GM18861 (cell line): ENCODE data around the gene SLX9.
"Not testable (repeated sequence)": the region's sequence is repeated elsewhere in the genome, so short reads cannot be mapped to it uniquely, and the experiment has no call there.

Experiments
- ATAC-seq: cut with Tn5 transposase; IDR thresholded peaks from one replicate; pipeline ENCODE4 v1.9.1; 2021; ENCODE audit not compliant: unreplicated experiment

The SLX9 gene

DNA sequence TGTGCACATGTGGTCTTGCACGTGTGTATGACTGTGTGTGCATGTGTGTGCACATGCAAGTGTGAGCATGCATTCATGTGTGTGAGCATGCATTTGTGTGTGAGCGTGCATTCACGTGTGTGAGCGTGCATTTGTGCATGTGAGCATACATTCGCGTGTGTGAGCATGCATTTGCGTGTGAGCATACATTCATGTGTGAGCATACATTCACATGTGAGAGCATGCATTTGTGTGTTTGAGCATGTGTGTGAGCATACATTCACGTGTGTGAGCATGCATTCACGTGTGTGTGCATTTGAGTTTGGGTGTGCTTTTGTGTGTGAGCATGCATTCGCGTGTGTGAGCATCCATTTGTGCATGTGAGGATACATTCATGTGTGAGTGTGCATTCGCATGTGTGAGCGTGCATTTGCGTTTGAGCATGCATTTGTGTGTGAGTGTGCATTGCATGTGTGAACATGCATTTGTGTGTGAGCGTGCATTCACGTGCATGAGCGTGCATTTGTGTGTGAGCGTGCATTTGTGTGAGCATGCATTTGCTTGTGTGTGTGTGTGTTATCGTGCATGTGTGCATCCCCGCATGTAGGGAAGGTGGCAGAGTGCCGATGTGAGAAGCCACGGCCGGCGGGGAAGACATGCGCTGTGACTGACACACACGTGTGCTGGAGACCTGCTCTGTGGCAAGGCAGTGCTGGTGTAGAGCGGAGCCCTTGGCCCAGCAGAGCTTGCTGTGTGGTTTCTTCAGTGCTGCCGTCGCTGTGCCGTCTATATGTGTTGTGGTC lies 37.4 kb upstream of the SLX9 start:
- no peak for ATAC-seq

- ATAC-seq, result no peak
Measured at GRCh38 chr21:44903050-44903685, 36.7 kb upstream of the SLX9 start.

DNA sequence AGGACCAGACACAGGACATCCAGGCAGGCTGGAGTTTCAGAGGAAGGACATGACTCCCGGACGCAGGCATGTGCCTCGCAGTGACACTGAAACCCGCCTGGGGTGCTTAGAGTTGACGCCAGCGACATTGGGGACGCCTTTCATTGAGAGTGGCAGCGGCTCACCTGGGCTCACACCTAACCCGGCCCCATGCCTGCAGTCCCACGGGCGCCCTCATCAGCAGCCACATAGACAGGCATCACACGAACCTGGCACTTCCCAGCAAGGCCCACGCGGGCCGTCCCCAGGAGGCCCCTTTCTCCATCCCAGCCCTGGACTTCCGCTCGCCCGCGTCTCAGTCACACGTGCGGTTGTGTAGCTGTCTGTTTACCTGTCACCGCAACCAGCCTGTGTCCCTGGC lies 36.1 kb upstream of the SLX9 start:
- no peak for ATAC-seq

DNA sequence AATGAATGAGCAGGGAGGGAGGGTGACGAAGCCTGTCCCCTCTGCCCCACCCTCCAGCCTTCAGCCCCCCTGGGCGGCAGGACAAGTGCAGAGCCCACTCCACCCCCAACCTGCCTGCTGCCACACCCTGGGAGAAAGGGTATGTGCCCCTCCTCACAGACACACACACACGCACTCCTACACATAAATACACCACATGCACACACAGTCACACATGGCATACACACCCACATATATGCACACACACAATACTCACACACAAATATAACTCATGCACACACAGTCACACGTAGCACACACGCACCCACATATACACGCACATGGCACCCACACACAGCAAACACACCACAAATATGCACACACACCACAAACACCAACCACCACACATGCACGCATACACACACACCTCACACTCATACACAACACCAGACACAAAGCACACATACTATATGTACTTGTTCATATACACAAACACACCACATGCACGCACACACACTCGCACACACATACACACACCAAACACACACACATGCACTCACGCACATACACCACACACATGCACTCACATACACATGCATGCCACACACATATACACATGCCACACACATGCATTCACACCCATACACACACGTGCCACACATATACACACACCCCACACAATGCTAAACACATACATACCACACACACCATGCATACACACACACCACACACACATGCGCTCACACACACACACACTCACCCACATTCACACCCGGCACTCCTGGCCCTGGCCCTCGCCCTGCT lies 35.5 kb upstream of the SLX9 start:
- ATAC-seq, result no peak

GRCh38 chr21:44905016-44905727 lies 34.7 kb upstream of the SLX9 start:
- ATAC-seq, result no peak

DNA sequence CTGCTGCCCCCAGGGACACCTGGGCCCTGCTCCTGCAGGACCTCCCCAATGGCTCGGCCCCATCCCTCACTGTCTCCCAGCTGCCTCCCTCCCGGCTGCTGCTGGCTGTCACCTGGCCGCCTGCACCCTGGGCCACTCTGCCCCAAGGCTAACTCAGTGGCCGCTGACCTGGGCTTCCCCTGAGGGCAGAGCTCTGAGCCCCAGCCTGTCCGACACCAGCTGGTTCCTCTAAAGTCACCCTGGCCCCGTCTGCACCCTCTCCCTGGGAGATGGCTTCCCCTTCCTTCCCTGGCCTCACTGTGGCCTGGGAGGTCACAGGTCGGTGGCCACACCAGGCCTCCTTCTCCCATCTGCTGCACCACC lies 34.1 kb upstream of the SLX9 start:
- ATAC-seq, result no peak

GRCh38 chr21:44907225-44907965 lies 32.4 kb upstream of the SLX9 start:
- no peak for ATAC-seq

GRCh38 chr21:44907966-44908895 lies 31.6 kb upstream of the SLX9 start:
- ATAC-seq, result no peak

- no peak for ATAC-seq
Measured at GRCh38 chr21:44908908-44909307, 30.9 kb upstream of the SLX9 start.

DNA sequence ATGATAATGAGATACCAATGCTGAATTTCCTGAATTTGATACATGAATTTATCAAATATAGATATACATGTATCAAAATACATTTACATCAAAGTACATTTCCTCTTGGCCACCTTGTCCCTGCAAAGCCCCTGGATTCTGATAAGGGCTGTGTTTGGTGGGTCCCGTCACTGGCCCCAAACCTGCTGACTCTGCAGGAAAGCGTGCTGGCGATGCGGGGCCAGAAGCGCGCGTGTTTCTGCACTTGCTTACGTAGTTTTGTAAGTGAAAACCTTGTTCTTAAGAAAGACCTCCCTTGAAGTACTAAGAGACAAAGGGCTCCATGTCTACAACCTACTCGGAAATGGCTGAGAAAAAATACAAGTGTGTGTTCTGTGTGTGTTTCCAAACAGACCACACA lies 30.1 kb upstream of the SLX9 start:
- no peak for ATAC-seq

GRCh38 chr21:44910229-44911067 lies 29.4 kb upstream of the SLX9 start:
- ATAC-seq, result no peak

GRCh38 chr21:44911068-44911383 lies 28.8 kb upstream of the SLX9 start:
- no peak for ATAC-seq

DNA sequence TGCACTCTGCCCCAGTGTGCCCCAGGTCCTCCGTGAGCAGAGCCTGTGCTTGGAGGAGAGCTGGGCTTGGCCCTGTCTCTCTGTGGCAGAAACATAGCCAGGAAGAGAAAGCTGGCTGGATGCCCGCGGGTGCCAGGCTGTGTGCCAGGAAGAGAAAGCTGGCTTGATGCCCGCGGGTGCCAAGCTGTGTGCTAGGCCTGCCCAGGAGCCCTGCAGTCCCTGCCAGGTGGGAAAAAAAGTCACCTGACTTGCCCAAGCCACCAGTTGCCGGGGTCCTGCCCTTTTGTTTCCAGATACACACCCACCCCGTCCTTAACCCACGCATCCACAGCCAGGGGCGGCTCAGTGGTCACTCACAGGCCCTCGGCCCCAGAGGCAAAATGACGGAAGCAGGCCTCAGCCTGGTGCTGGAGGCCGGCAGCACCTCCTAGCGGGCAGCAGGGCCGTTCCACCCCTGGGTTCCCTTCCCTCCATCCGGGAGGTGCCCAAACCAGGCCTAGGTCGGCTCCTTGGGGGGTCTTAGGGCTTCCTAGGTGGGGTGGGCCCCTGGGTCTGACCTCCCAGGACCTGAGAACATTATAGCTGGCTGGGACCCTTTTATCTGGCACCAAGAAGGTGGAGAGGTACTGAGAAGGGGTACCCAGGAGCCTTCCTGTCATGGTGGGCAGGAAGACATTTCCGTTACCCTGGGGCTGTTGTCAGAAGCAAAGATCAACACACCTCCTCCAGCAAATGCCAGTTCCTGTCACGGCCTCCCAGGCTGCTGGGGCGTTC lies 28.3 kb upstream of the SLX9 start:
- no peak for ATAC-seq

GRCh38 chr21:44912158-44912473 lies 27.7 kb upstream of the SLX9 start:
- no peak for ATAC-seq

- ATAC-seq, result not testable (repeated sequence)
Measured at GRCh38 chr21:44912506-44913412, 27.1 kb upstream of the SLX9 start.

- ATAC-seq, result no peak
Measured at GRCh38 chr21:44913425-44914175, 26.2 kb upstream of the SLX9 start.
